Chondrocyte (in vitro differentiated cells): ENCODE data around the gene FUT1. TPM values are rescaled to one million over a fixed set of nuclear protein-coding genes. Genes with fewer than 3 reads are reported as not detected.

Experiments used
- DNase-seq: peaks from one replicate; pipeline ENCODE4 v3.0.0; 2021; ENCODE audit warnings: mixed read lengths, low spot score
- H3K27ac Mint-ChIP-seq: one replicate; pipeline ENCODE4 v1.8.0; 2021; ENCODE audit warnings: mild to moderate bottlenecking, moderate library complexity, mixed read lengths; ENCODE audit not compliant: unreplicated experiment
- H3K27me3 Mint-ChIP-seq: 2 replicates; pipeline ENCODE4 v1.8.0; 2021; ENCODE audit warnings: low read depth, mixed read lengths
- H3K36me3 Mint-ChIP-seq: 2 replicates; pipeline ENCODE4 v1.8.0; 2021; ENCODE audit warnings: low read depth, mixed read lengths
- H3K4me1 Mint-ChIP-seq: 2 replicates; pipeline ENCODE4 v1.8.0; 2021; ENCODE audit warnings: low read depth, mild to moderate bottlenecking, mixed read lengths
- H3K4me3 Mint-ChIP-seq: one replicate; pipeline ENCODE4 v1.8.0; 2021; ENCODE audit warnings: mild to moderate bottlenecking, moderate library complexity, mixed read lengths; ENCODE audit not compliant: unreplicated experiment
- H3K9me3 Mint-ChIP-seq: 2 replicates; pipeline ENCODE4 v1.8.0; 2021; ENCODE audit warnings: low read depth, mixed read lengths
- total RNA-seq: library from RNA; stranded (reverse); gene quantifications from 3 replicates; pipeline ENCODE4 v1.2.1, GENCODE V29; 2021
- TF ChIP-seq, protein P1 (sequence below): fragments of 200-600 bp; sonication (generic); IDR thresholded peaks from 2 replicates; pipeline ENCODE4 v1.5.0; 2021; ENCODE audit warnings: antibody characterized with exemption, mild to moderate bottlenecking, moderate library complexity

Gene FUT1
- total RNA-seq, 1 donor from 2014 or later: 0.52 TPM

DNA sequence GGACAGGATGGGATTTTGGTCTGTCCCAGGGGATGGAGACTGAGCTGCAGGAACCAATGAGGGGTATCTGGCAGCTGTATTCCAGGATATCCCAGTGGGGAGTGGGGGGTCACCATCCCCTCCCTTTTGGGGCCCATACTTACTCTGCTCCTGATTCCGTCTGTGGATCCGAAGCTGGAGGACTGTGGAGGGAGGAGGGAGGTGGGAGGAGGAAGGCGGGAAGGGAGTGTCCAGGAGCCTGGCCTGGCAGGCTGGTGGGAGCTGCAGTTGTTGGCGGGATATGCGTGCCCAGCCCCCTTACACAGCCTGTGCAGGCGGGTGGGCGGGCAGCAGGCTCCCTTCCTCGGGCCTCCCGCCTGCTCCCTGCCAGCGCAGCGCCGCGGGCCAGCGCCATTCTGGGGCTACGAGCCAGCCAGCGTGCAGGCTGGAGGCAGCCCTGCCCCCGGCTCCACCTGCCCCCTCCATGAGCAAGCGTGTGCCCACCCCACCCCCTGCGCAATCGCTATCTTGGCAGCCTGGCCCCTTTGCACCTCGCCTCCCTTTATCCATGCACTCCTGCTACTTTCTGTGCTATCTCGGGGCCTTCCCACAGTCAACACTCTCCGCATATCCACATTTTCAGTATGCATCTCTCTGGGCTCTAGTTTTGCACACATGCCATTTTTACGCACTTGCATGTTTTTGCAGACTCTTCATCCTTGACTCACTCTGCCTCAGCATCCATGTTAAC is 35.7 kb downstream of the FUT1 start:
- H3K27ac Mint-ChIP-seq: peak overlapping the region; percentile 76
- H3K4me1 Mint-ChIP-seq: peaks cover 46% of the 10 kb centered on the region
- DNase-seq: no peak

DNA sequence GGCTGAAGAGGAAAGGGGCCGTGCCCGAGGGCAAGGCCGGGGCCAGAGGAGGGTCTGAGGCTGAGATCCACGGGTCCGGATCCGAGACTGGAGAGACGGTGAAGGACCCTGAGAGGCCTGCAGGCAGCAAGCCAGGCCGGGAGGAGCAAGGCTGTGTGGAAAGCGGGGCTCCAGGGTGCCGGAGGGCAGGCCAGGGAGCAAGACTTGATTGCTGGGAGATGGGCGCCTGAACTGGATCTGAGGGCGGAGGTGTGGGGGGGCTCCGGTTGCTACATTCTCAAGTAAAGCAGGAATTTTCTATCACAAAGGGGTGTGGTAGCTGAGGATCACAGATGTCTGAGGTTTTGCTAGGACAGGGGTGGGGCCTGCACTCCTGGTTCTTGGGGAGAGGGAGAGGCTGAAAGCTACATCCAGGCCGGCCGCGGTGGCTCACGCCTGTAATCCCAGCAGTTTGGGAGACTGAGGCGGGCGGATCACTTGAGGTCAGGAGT is 36.7 kb downstream of the FUT1 start:
- Mint-ChIP-seq H3K27me3 (no peaks in the 10 kb centered on the region), H3K36me3 (no peaks in the 10 kb centered on the region), H3K9me3 (no peaks in the 10 kb centered on the region), H3K4me3 (no peak overlapping the region), H3K4me1 (peaks cover 43% of the 10 kb centered on the region), H3K27ac (peak overlapping the region; percentile 57)
- TF ChIP-seq, protein P1, sequence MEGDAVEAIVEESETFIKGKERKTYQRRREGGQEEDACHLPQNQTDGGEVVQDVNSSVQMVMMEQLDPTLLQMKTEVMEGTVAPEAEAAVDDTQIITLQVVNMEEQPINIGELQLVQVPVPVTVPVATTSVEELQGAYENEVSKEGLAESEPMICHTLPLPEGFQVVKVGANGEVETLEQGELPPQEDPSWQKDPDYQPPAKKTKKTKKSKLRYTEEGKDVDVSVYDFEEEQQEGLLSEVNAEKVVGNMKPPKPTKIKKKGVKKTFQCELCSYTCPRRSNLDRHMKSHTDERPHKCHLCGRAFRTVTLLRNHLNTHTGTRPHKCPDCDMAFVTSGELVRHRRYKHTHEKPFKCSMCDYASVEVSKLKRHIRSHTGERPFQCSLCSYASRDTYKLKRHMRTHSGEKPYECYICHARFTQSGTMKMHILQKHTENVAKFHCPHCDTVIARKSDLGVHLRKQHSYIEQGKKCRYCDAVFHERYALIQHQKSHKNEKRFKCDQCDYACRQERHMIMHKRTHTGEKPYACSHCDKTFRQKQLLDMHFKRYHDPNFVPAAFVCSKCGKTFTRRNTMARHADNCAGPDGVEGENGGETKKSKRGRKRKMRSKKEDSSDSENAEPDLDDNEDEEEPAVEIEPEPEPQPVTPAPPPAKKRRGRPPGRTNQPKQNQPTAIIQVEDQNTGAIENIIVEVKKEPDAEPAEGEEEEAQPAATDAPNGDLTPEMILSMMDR: no peak
- no peak for DNase-seq

More for the DNA sequence above, 35.7 kb downstream of the FUT1 start:
- Mint-ChIP-seq H3K4me3 (peak overlapping the region; percentile 37), H3K36me3 (no peaks in the 10 kb centered on the region), H3K27me3 (no peaks in the 10 kb centered on the region), H3K9me3 (no peaks in the 10 kb centered on the region)
- TF ChIP-seq, protein P1: no peak

DNA sequence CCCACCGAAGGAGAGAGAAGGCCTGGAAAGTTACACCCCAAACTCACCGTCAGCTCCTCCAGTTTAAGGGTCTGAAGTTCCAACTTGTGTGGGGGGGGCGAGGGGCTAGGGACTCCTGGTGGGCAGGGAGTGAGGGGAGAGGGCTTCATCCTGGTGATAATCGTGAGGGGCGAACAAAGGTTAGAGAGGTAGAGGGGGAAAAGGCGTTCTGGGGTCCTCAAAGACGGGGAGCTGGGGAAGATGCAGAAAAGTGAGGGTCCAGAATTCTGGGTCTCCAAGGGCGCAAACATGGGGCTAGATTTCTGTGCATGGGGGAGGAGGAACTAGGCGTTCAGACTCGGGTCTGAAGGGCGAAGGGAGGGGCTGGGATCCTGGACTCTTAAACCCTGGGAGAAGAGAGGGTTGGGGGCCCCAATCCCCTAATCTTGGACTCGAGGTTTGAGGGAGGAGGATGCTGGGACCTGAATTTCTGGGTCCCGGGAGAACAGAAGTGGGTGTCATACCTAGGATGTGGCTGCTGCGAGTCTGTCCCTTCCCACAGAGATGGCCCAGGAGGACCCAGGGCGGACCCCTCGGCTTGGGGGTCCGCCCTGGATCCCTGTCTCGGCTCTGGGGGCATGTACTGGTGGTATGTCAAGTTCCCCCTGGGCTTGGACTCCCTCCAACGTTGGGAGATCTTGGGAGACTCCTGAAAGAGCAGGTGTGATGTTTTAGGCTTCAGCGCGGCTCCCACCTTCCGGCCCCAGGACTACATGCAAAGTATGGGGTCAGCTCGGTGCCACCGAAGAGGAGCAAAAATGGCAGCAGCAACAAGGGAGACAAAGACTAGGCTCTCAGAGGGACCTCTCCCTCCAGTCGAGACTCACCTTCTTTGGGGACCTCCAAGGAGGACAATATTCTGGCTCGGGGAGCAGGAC is 37.4 kb downstream of the FUT1 start:
- TF ChIP-seq, protein P1: no peak
- Mint-ChIP-seq H3K36me3 (no peaks in the 10 kb centered on the region), H3K4me3 (peak overlapping the region; percentile 91), H3K4me1 (peaks cover 37% of the 10 kb centered on the region), H3K27me3 (no peaks in the 10 kb centered on the region), H3K9me3 (no peaks in the 10 kb centered on the region), H3K27ac (peak overlapping the region; percentile 97)
- no peak for DNase-seq

DNA sequence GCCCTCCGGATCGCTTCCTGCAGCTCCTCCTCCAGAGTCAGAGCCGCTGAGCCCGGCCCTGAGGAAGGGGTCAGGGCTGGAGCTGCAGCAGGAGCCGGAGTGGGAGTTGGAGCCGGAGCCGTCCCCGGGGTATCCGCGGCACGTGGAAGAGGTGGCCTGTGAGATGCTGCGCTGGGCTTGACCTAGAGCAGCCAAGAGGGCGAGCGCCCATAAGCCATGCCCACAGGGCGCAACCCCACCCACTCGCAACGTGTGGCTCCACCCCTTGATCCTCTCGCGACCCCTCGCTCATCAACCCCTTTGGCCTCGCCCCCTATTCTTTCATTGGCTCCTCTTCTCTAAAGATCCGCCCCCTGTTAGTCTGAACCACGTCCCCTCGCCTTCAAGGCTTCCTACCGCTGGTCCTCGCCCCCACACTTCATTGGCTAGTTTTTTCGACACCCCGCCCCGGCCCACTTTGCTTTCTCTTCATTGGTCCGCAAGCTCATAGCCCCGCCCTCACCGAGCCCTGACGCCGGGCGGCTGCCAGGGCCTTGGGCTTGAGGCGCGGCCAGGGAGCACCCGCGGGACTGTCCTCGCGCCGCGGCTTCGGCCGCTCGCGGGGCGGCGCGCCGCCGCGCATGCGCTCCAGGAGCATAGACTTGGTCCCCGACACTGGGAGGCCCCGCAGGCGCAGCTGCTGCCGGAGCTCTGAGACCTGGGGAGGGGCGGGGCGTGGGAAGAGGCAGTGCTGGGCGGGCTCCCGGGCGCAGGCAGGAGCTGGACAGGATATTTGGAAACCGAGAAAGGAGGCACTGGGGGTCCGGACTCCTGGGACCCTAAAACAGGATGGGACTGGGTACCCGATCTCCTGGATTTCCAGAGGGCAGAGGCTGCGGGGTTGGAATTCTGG is 38.3 kb downstream of the FUT1 start:
- H3K27ac Mint-ChIP-seq: peak overlapping the region; percentile 97
- H3K36me3 Mint-ChIP-seq: no peaks in the 10 kb centered on the region
- TF ChIP-seq, protein P1: no peak
- no peaks in the 10 kb centered on the region for H3K9me3 Mint-ChIP-seq
- H3K27me3 Mint-ChIP-seq: no peaks in the 10 kb centered on the region
- DNase-seq: peak; percentile 100
- peak overlapping the region; percentile 91 for H3K4me3 Mint-ChIP-seq
- H3K4me1 Mint-ChIP-seq: peaks cover 37% of the 10 kb centered on the region
